A549 (cell line): ENCODE results near the gene ADCY7. TPM values are rescaled to one million over a fixed set of nuclear protein-coding genes. Genes with fewer than 3 reads are reported as not detected.

Experiments used
- CBX2 ChIP-seq: fragments of 200-600 bp; sonication (generic); IDR thresholded peaks from 2 replicates; pipeline ENCODE4 v1.6.1; 2016; ENCODE audit warnings: low read depth, mild to moderate bottlenecking, borderline replicate concordance
- CEBPB ChIP-seq, 2 experiments: fragments of >200 bp in 1 of 2; sonication (Bioruptor Twin) in 1 of 2; formaldehyde crosslinking in 1 of 2; IDR thresholded peaks; 2 replicates each; pipeline ENCODE4 v1.6.1; 2012 to 2016
- CHD2 ChIP-seq: fragments of 150-350 bp; IDR thresholded peaks from 2 replicates; pipeline ENCODE4 v1.6.1; 2014; ENCODE audit warnings: low read length; ENCODE audit not compliant: partially characterized antibody
- CHD4 ChIP-seq: fragments of 200-600 bp; sonication (generic); IDR thresholded peaks from 2 replicates; pipeline ENCODE4 v1.6.1; 2016; ENCODE audit warnings: antibody characterized with exemption, mild to moderate bottlenecking, borderline replicate concordance
- E2F6 ChIP-seq: IDR thresholded peaks from 2 replicates; pipeline ENCODE4 v1.6.1; 2012; ENCODE audit warnings: low read depth, borderline replicate concordance
- FOSB ChIP-seq: fragments of 250-450 bp; sonication (Bioruptor Pico); IDR thresholded peaks from 2 replicates; pipeline ENCODE4 v1.5.0; 2020; ENCODE audit warnings: mild to moderate bottlenecking, moderate library complexity
- FOSL2 ChIP-seq, 2 experiments: fragments of 450-650 bp in 1 of 2; fragments of >200 bp in 1 of 2; sonication (Bioruptor Twin) in 1 of 2; formaldehyde crosslinking; IDR thresholded peaks; 2 replicates each; pipeline versions ENCODE4 v1.5.0 to v1.6.1; 2016 to 2020; ENCODE audit warnings: mild to moderate bottlenecking in 1 of 2, moderate library complexity in 1 of 2
- FOXS1 ChIP-seq: fragments of 250-450 bp; sonication (Bioruptor Pico); IDR thresholded peaks from 2 replicates; pipeline ENCODE4 v1.5.0; 2020; ENCODE audit warnings: mild to moderate bottlenecking, moderate library complexity
- GATA3 ChIP-seq: IDR thresholded peaks from 2 replicates; pipeline ENCODE4 v1.6.1; 2012; ENCODE audit warnings: borderline replicate concordance
- HEYL ChIP-seq: fragments of 250-450 bp; sonication (Bioruptor Pico); IDR thresholded peaks from 2 replicates; pipeline ENCODE4 v1.8.0; 2021; ENCODE audit warnings: mild to moderate bottlenecking, moderate library complexity
- HOXA7 ChIP-seq: fragments of 250-450 bp; sonication (Bioruptor Pico); IDR thresholded peaks from 2 replicates; pipeline ENCODE4 v1.5.0; 2020; ENCODE audit warnings: mild to moderate bottlenecking, moderate library complexity
- MAFK ChIP-seq: fragments of 450-650 bp; IDR thresholded peaks from 2 replicates; pipeline ENCODE4 v1.6.1; 2014; ENCODE audit not compliant: partially characterized antibody
- MAZ ChIP-seq: fragments of 150-350 bp; IDR thresholded peaks from 2 replicates; pipeline ENCODE4 v1.6.1; 2014; ENCODE audit warnings: antibody characterized with exemption, low read depth, low read length, borderline replicate concordance
- MYC ChIP-seq: IDR thresholded peaks from 2 replicates; pipeline ENCODE4 v1.6.1; 2012; ENCODE audit warnings: mild to moderate bottlenecking, inconsistent platforms, low read length, improper control_type of control experiment, borderline replicate concordance
- POLR2AphosphoS2 ChIP-seq: conservative IDR thresholded peaks from 2 replicates; pipeline ENCODE4 v1.6.1; 2012; ENCODE audit warnings: low read length, improper control_type of control experiment, inconsistent platforms
- RARB ChIP-seq: fragments of 250-450 bp; sonication (Bioruptor Pico); IDR thresholded peaks from 2 replicates; pipeline ENCODE4 v1.8.0; 2021; ENCODE audit warnings: mild to moderate bottlenecking, moderate library complexity
- RCOR1 ChIP-seq: fragments of 150-350 bp; IDR thresholded peaks from 2 replicates; pipeline ENCODE4 v1.6.1; 2014; ENCODE audit warnings: antibody characterized with exemption, low read length, low read depth
- RNF2 ChIP-seq: fragments of 200-600 bp; sonication (generic); IDR thresholded peaks from 2 replicates; pipeline ENCODE4 v1.6.1; 2016; ENCODE audit warnings: low read depth, mild to moderate bottlenecking, antibody characterized with exemption, moderate library complexity, borderline replicate concordance
- SMC3 ChIP-seq: fragments of >200 bp; sonication (Bioruptor Twin); formaldehyde crosslinking; IDR thresholded peaks from 3 replicates; pipeline ENCODE4 v1.6.1; 2018; ENCODE audit warnings: inconsistent platforms
- TFCP2L1 ChIP-seq: fragments of 250-450 bp; sonication (Bioruptor Pico); IDR thresholded peaks from 2 replicates; pipeline ENCODE4 v1.5.0; 2021; ENCODE audit warnings: mild to moderate bottlenecking
- ZNF302 ChIP-seq: fragments of 250-450 bp; sonication (Bioruptor Pico); IDR thresholded peaks from 2 replicates; pipeline ENCODE4 v1.9.0; 2021; ENCODE audit warnings: inconsistent platforms, mild to moderate bottlenecking, moderate library complexity
- ZSCAN20 ChIP-seq: fragments of 250-450 bp; sonication (Bioruptor Pico); IDR thresholded peaks from 2 replicates; pipeline ENCODE4 v1.8.0; 2022; ENCODE audit warnings: mild to moderate bottlenecking, moderate library complexity
- polyA plus RNA-seq, 4 experiments: library from polyadenylated mRNA; depleted of rRNA in 3 of 4; stranded (reverse); fragments of >200 nt; fragmentation: RNase III in 1 of 4; extraction: RNeasy Plus Mini Kit Qiagen cat#74134 plus additional on column Dnase treatment in 1 of 4; gene quantifications; 2 replicates in 3 of 4; 3 replicates in 1 of 4; pipeline ENCODE4 v1.2.3, GENCODE V29; 2011 to 2017
- TF ChIP-seq, protein P1 (sequence below): fragments of >200 bp; sonication (Bioruptor Twin); formaldehyde crosslinking; IDR thresholded peaks from 3 replicates; pipeline ENCODE4 v1.5.1; 2016
- TF ChIP-seq, protein P2 (sequence below): IDR thresholded peaks from 2 replicates; pipeline ENCODE4 v1.6.1; 2012
- TF ChIP-seq, protein P3 (sequence below): fragments of 250-450 bp; sonication (Bioruptor Pico); IDR thresholded peaks from 2 replicates; pipeline ENCODE4 v1.5.0; 2020; ENCODE audit warnings: low read depth, mild to moderate bottlenecking, moderate library complexity

ADCY7 gene
- polyA plus RNA-seq, 2 of the 4 experiments (the other 2 are of a cell fraction) = 10.5 to 18.7 TPM

GRCh38 chr16:50245417-50246298 is 20.7 kb upstream of the ADCY7 start (continued):
- TF ChIP-seq, protein P1, sequence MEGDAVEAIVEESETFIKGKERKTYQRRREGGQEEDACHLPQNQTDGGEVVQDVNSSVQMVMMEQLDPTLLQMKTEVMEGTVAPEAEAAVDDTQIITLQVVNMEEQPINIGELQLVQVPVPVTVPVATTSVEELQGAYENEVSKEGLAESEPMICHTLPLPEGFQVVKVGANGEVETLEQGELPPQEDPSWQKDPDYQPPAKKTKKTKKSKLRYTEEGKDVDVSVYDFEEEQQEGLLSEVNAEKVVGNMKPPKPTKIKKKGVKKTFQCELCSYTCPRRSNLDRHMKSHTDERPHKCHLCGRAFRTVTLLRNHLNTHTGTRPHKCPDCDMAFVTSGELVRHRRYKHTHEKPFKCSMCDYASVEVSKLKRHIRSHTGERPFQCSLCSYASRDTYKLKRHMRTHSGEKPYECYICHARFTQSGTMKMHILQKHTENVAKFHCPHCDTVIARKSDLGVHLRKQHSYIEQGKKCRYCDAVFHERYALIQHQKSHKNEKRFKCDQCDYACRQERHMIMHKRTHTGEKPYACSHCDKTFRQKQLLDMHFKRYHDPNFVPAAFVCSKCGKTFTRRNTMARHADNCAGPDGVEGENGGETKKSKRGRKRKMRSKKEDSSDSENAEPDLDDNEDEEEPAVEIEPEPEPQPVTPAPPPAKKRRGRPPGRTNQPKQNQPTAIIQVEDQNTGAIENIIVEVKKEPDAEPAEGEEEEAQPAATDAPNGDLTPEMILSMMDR = peak; percentile 73
- TF ChIP-seq CBX2 (no peak), SMC3 (peak; percentile 58), ZSCAN20 (CRISPR knock-in tag) (no peak), CHD4 (no peak), CHD2 (no peak), GATA3 (no peak), CEBPB (IDR thresholded peaks at IDR 0.05) (peak; percentile 20 to 38; a peak in 1 of 4 replicates), POLR2AphosphoS2 (no peak), RCOR1 (no peak), FOSL2 (IDR thresholded peaks at IDR 0.05) (peak; percentile 48; the same call in 1 of the 2 replicates), FOSL2 (CRISPR knock-in tag; IDR thresholded peaks at IDR 0.05) (peak; percentile 73), TFCP2L1 (CRISPR knock-in tag) (no peak), MAFK (no peak), FOSB (no peak), MYC (peak; percentile 58; the same call in 1 of the 2 replicates), HEYL (CRISPR knock-in tag) (no peak), MAZ (no peak), E2F6 (peak; percentile 76; the same call in 1 of the 2 replicates), FOXS1 (CRISPR knock-in tag) (no peak), ZNF302 (no peak), RNF2 (no peak), HOXA7 (no peak), RARB (CRISPR knock-in tag) (no peak)
- TF ChIP-seq, protein P2, sequence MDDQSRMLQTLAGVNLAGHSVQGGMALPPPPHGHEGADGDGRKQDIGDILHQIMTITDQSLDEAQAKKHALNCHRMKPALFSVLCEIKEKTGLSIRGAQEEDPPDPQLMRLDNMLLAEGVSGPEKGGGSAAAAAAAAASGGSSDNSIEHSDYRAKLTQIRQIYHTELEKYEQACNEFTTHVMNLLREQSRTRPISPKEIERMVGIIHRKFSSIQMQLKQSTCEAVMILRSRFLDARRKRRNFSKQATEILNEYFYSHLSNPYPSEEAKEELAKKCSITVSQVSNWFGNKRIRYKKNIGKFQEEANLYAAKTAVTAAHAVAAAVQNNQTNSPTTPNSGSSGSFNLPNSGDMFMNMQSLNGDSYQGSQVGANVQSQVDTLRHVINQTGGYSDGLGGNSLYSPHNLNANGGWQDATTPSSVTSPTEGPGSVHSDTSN = no peak
- TF ChIP-seq, protein P3, sequence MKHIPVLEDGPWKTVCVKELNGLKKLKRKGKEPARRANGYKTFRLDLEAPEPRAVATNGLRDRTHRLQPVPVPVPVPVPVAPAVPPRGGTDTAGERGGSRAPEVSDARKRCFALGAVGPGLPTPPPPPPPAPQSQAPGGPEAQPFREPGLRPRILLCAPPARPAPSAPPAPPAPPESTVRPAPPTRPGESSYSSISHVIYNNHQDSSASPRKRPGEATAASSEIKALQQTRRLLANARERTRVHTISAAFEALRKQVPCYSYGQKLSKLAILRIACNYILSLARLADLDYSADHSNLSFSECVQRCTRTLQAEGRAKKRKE (CRISPR knock-in tag) = no peak
